Retinal pigment epithelial cell (primary cell): ENCODE measurements around the gene EBF3.

Experiments used
- DNase-seq: peaks from one replicate; pipeline ENCODE4 v3.0.0-alpha.2; 2010; ENCODE audit warnings: low read depth
- H3K4me3 ChIP-seq: 2 replicates; pipeline ENCODE4 v1.5.1; 2011; ENCODE audit warnings: mild to moderate bottlenecking, low read length, control low read depth, moderate library complexity
- TF ChIP-seq, protein P1 (sequence below): conservative IDR thresholded peaks from 2 replicates; pipeline ENCODE4 v1.5.1; 2011; ENCODE audit warnings: low read depth, low read length, control low read depth, inconsistent platforms

EBF3 gene

DNA sequence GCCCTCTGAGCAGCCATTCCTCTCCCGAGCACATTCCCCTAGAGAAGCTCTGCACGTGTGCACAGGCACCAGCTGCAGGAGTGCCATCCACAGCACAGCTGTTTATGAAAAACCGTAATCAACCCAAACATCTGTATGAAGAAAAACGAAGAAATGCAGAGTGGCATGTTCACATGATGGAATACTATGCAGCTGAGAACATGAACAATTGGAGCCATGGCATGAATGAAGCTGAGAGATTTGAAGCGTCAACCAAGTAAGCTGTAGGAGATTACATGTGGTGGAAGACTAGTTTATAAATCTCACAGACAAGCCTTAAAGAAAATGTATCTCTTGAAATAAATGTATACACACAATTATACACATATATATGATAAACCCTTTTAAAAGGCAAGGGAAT lies 176.5 kb downstream of the EBF3 start:
- no peak overlapping the region for H3K4me3 ChIP-seq
- DNase-seq: no peak
- TF ChIP-seq, protein P1, sequence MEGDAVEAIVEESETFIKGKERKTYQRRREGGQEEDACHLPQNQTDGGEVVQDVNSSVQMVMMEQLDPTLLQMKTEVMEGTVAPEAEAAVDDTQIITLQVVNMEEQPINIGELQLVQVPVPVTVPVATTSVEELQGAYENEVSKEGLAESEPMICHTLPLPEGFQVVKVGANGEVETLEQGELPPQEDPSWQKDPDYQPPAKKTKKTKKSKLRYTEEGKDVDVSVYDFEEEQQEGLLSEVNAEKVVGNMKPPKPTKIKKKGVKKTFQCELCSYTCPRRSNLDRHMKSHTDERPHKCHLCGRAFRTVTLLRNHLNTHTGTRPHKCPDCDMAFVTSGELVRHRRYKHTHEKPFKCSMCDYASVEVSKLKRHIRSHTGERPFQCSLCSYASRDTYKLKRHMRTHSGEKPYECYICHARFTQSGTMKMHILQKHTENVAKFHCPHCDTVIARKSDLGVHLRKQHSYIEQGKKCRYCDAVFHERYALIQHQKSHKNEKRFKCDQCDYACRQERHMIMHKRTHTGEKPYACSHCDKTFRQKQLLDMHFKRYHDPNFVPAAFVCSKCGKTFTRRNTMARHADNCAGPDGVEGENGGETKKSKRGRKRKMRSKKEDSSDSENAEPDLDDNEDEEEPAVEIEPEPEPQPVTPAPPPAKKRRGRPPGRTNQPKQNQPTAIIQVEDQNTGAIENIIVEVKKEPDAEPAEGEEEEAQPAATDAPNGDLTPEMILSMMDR: no peak

DNA sequence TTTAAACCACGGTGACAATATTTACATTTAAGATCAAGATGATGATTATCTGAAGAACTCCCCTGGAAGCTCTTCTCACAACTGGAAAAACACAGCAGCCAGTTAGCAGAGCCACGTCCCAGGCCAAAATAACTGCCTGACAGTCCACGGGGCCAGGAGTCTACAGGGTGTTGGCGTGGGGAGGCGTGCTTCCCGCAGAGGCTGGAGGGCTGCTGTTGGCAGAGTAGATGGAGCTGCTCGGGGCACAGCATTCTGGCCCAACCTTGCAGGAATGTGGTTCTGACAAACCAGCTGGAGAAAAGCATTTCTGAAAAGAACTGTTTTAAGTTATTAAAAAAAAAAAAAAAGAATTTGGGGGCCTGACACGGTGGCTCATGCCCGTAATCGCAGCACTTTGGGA lies 177.9 kb downstream of the EBF3 start:
- TF ChIP-seq, protein P1: no peak
- DNase-seq: no peak
- no peak overlapping the region for H3K4me3 ChIP-seq

DNA sequence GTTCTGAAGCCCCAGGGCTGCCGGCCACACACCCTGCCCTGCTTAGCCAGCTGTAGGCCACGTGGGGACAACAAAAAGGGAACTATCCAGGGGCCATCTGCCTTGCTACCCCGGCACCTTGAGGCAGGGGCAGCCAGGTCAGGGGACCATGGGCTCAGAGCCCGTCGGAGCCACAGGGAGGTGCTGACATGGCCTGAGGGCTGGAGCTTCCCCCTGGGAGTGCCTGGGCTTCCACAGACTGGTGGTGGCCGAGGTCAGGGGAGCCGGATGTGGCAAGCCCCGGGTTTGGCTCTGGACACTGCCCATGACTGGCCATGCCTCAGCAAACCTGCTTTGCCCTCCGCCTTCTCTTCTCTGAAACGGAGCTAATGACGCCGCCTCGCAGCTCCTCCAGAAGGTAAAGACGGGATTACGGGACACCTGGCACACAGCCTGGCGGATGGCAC lies 178.5 kb downstream of the EBF3 start:
- TF ChIP-seq, protein P1: no peak
- no peak overlapping the region for H3K4me3 ChIP-seq
- DNase-seq: no peak
